Peyer's patch (tissue), 4 donors: Measurements from ENCODE around the gene GRIK4. TPM values are rescaled to one million over a fixed set of nuclear protein-coding genes. Genes with fewer than 3 reads are reported as not detected.
A peak's percentile ranks its signal among the peaks of the same experiment; 100 is the strongest.

Experiments used
- DNase-seq, 3 donors: peaks; one replicate each; pipeline ENCODE4 v3.0.0-alpha.2; 2017 to 2019
- H3K27ac ChIP-seq, 4 donors: fragments of 200-600 bp; sonication (generic); one replicate each; pipeline ENCODE4 v1.5.1; 2016 to 2019
- H3K27me3 ChIP-seq, 2 donors: fragments of 200-600 bp; sonication (generic); one replicate each; pipeline ENCODE4 v1.5.1; 2019
- H3K36me3 ChIP-seq, 3 donors: fragments of 200-600 bp; sonication (generic); one replicate each; pipeline ENCODE4 v1.5.1; 2016 to 2019
- H3K4me1 ChIP-seq, 4 donors: fragments of 200-600 bp; sonication (generic); one replicate each; pipeline ENCODE4 v1.5.1; 2016 to 2019
- H3K4me3 ChIP-seq, 4 donors: fragments of 200-600 bp; sonication (generic); 1 replicate in 3 of 4; 2 replicates in 1 of 4; pipeline ENCODE4 v1.5.1; 2016 to 2019; ENCODE audit warnings: mild to moderate bottlenecking in 1 of 4
- H3K9me3 ChIP-seq, 4 donors: fragments of 200-600 bp; sonication (generic); one replicate each; pipeline ENCODE4 v1.5.1; 2016 to 2019; ENCODE audit warnings: mild to moderate bottlenecking in 1 of 4
- CTCF ChIP-seq, 6 experiments: fragments of 450-650 bp in 4 of 6; fragments of 200-600 bp in 2 of 6; sonication (generic) in 1 of 6; IDR thresholded peaks; one replicate each; pipeline ENCODE4 v1.5.1; 2017 to 2019; ENCODE audit warnings: antibody characterized with exemption in 6 of 6, mild to moderate bottlenecking in 3 of 6, moderate library complexity in 1 of 6
- POLR2A ChIP-seq, 2 donors: fragments of 450-650 bp; IDR thresholded peaks; one replicate each; pipeline ENCODE4 v1.5.1; 2017; ENCODE audit warnings: antibody characterized with exemption in 2 of 2, mild to moderate bottlenecking in 2 of 2, moderate library complexity in 2 of 2
- total RNA-seq, 4 donors: library from RNA; depleted of rRNA; stranded (reverse); fragments of >200 nt; gene quantifications; one replicate each; pipeline ENCODE4 v1.1.0, GENCODE V29; 2016

GRIK4 gene
- 1 to 10 TPM in 1 of 4 donors, under 1 TPM in 1, not detected in 2; 0.40 to 2.5 TPM for total RNA-seq

DNA sequence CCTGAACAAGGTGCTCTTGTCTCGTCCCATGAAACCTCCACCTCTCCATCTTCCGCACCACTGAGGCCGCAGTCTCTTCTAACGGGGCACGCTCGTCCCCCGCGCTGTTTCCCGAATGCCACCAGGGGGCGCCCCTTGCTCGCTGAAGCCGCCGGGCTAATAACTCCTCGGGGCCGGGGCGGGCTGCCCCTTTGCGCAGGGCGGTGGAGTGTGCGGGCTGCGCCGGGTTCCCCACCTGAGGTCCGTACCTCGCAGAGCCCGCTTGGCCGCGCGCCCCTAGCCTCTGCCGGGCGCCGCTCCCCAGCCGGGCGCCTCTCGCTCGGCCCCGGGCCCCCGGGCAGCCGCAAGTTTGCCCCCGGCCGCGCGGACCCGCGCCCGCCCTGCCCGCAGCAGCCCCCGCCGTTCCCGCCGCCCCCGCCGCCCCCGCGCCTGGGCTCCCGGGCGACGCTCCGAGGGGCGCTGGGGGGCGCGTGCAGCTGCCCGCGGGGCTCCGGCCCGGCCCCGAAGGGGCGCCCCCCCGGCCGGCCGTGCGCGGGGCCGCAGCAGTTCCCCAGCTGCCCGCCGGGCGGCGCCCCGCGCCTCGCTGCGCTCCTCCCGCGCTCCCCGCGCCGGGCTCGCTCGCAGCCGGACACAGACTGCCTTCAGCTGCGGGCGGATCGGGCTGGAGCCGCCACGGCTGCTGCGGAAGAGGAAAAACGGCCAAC lies at the start of gene GRIK4:
Gene GRIK4 (plus strand): TSS at position 633 of the 704 bp plus-strand sequence. CDS start 148,571 bp downstream, outside the sequence.
- Histone ChIP-seq H3K27ac (no peak within 1 kb of the TSS), H3K4me3 (peak within 1 kb of the TSS in 3 of 4 donors; percentile 50 to 65 (median 54)), H3K36me3 (no peaks in the 10 kb centered on the region), H3K27me3 (peaks cover 0 to 8% of the 10 kb centered on the region in 2 donors), H3K9me3 (no peaks in the 10 kb centered on the region), H3K4me1 (peaks cover 0 to 5% (median 2%) of the 10 kb centered on the region in 4 donors)
- peak; percentile 54 to 92 (median 90) for TF ChIP-seq CTCF (IDR thresholded peaks at IDR 0.05)
- TF ChIP-seq POLR2A (IDR thresholded peaks at IDR 0.05) = no peak
- DNase-seq = peak; percentile 57 to 89 (median 86)

GRCh38 chr11:120462825-120463224 lies 48.7 kb upstream of the GRIK4 start:
- peaks cover 0 to 94% (median 0%) of the 10 kb centered on the region in 3 donors for H3K36me3 ChIP-seq

DNA sequence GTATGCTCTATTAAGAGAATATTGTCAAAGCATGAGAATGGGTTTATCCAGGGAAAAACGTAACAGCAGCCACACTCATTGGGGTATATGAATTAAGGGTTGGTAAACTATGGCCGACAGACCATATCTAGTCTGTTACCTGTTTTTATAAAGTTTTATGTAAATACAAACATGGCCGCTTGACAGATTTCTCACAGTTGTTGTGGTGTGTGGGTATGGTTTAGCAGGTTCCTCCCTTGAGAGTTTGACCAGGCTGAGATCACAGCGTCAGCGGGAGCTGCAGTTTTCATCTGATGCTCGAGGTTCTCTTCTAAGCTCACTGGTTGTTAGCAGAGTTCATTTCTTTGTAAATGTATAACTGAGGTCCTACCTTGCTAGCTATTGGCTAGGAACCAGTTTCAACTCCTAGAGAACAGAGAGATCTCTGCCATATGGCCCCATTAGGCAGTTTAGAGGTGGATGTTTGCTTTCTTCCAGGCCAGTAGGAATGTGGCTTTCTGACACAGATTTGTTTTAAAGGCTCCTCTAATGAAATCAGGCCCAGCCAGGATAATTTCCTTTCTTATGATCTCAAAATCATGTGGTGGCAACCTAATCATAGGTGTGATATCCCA lies 45.5 kb upstream of the GRIK4 start:
- Histone ChIP-seq H3K27ac (no peak overlapping the region), H3K4me1 (no peaks in the 10 kb centered on the region), H3K36me3 (peaks cover 0 to 94% (median 0%) of the 10 kb centered on the region in 3 donors), H3K9me3 (no peaks in the 10 kb centered on the region), H3K4me3 (no peak overlapping the region), H3K27me3 (no peaks in the 10 kb centered on the region)
- no peak for DNase-seq
- TF ChIP-seq CTCF (IDR thresholded peaks at IDR 0.05) (no peak), POLR2A (IDR thresholded peaks at IDR 0.05) (no peak)

More at GRCh38 chr11:120462825-120463224, 48.7 kb upstream of the GRIK4 start:
- DNase-seq = no peak
- TF ChIP-seq CTCF (IDR thresholded peaks at IDR 0.05) = no peak
- no peak for TF ChIP-seq POLR2A (IDR thresholded peaks at IDR 0.05)
- no peaks in the 10 kb centered on the region for H3K4me1 ChIP-seq
- no peaks in the 10 kb centered on the region for H3K9me3 ChIP-seq
- H3K4me3 ChIP-seq = no peak overlapping the region
- H3K27me3 ChIP-seq = no peaks in the 10 kb centered on the region
- no peak overlapping the region for H3K27ac ChIP-seq

DNA sequence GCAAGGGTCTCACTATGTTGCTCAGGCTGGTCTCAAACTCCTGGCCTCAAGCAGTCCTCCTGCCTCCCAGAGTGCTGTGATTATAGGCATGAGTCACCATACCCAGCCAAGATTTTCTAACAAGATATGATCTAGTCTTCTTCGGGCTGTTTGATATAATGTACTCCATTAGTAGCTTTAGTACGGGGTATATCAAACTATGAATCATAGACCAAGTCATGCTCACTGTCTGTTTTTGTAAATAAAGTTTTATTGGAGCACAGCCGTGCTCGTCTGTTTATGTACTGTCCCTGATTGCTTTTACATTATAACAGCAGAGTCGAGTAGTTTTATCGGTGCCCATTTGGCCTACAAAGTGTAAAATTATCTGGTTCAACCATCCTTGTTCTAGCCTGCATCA lies 43.9 kb upstream of the GRIK4 start:
- H3K4me1 ChIP-seq = no peaks in the 10 kb centered on the region
- no peak for DNase-seq
- H3K27ac ChIP-seq = no peak overlapping the region
- no peaks in the 10 kb centered on the region for H3K27me3 ChIP-seq
- TF ChIP-seq CTCF (IDR thresholded peaks at IDR 0.05) (no peak), POLR2A (IDR thresholded peaks at IDR 0.05) (no peak)
- no peak overlapping the region for H3K4me3 ChIP-seq
- H3K9me3 ChIP-seq = no peaks in the 10 kb centered on the region
- peaks cover 0 to 91% (median 0%) of the 10 kb centered on the region in 3 donors for H3K36me3 ChIP-seq

DNA sequence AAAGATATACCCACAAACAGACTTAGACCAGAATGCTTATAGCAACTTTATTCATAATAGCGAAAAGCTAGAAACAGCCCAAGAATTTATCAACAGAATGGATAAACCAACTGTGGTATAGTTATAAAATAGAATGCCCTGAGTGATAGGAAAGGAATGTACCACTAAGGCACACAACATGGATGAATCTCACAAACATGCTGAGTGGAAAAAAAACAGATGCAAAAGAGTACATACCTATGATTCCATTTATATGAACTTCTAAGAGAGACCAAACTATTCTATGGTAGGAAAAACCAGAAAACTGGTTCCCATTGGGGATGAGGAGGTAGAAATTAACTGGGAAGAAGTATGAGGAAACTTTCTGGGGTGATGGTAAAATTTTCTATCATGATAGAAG lies 40.4 kb upstream of the GRIK4 start:
- no peak for TF ChIP-seq CTCF (IDR thresholded peaks at IDR 0.05)
- no peak for TF ChIP-seq POLR2A (IDR thresholded peaks at IDR 0.05)
- Histone ChIP-seq H3K27me3 (no peaks in the 10 kb centered on the region), H3K9me3 (no peaks in the 10 kb centered on the region), H3K4me1 (no peaks in the 10 kb centered on the region), H3K36me3 (peaks cover 0 to 92% (median 0%) of the 10 kb centered on the region in 3 donors), H3K4me3 (no peak overlapping the region), H3K27ac (no peak overlapping the region)
- no peak for DNase-seq
